ENCODE data around the gene MT1H.

- TF ChIP-seq CTCF (IDR thresholded peaks at IDR 0.05) (no peak), POLR2A (IDR thresholded peaks at IDR 0.05) (no peak)
Measured at GRCh38 chr16:56628486-56629350, 40.9 kb upstream of the MT1H start.
